Epithelial cell of proximal tubule (primary cell): ENCODE measurements around the gene PKNOX2. TPM values are rescaled to one million over a fixed set of nuclear protein-coding genes. Genes with fewer than 3 reads are reported as not detected.

Experiments
- DNase-seq: peaks from one replicate; pipeline ENCODE4 v3.0.0-alpha.2; 2011; ENCODE audit warnings: low read depth
- H3K4me3 ChIP-seq: 2 replicates; pipeline ENCODE4 v1.5.1; 2011; ENCODE audit warnings: low read depth, mild to moderate bottlenecking, low read length
- CTCF ChIP-seq: conservative IDR thresholded peaks from 2 replicates; pipeline ENCODE4 v1.5.1; 2012; ENCODE audit warnings: low read depth, mild to moderate bottlenecking, low read length
- total RNA-seq: library from RNA; depleted of rRNA; stranded (reverse); fragments of >200 nt; gene quantifications from 2 replicates; pipeline ENCODE4 v1.2.3, GENCODE V29; 2015

The PKNOX2 gene
- total RNA-seq, 1 donor from 2014 or later: not detected

- no peak for TF ChIP-seq CTCF
- no peak for DNase-seq
- no peak overlapping the region for H3K4me3 ChIP-seq
Observed at GRCh38 chr11:125343086-125343717, 178.7 kb downstream of the PKNOX2 start.

- no peak overlapping the region for H3K4me3 ChIP-seq
- TF ChIP-seq CTCF: no peak
- no peak for DNase-seq
Observed at GRCh38 chr11:125343718-125344131, 179.2 kb downstream of the PKNOX2 start.

- TF ChIP-seq CTCF: no peak
- DNase-seq: no peak
- no peak overlapping the region for H3K4me3 ChIP-seq
Observed at GRCh38 chr11:125344846-125345420, 180.4 kb downstream of the PKNOX2 start.

- DNase-seq: no peak
- no peak overlapping the region for H3K4me3 ChIP-seq
- peak; percentile 91 for TF ChIP-seq CTCF
Observed at GRCh38 chr11:125345421-125346178, 181.0 kb downstream of the PKNOX2 start.

GRCh38 chr11:125346179-125346530, 181.6 kb downstream of the PKNOX2 start:
- TF ChIP-seq CTCF: no peak
- no peak for DNase-seq
- no peak overlapping the region for H3K4me3 ChIP-seq

- no peak for TF ChIP-seq CTCF
- DNase-seq: no peak
- no peak overlapping the region for H3K4me3 ChIP-seq
Observed at GRCh38 chr11:125346565-125347260, 182.2 kb downstream of the PKNOX2 start.
